Suprapubic skin (tissue), 4 donors: ENCODE results near the gene APPBP2. TPM values are rescaled to one million over a fixed set of nuclear protein-coding genes. Genes with fewer than 3 reads are reported as not detected.

Source experiments
- DNase-seq, 2 donors: peaks; one replicate each; pipeline ENCODE4 v3.0.0-alpha.2; 2019; ENCODE audit warnings: low spot score in 2 of 2
- H3K27ac ChIP-seq: fragments of 200-600 bp; sonication (generic); one replicate; pipeline ENCODE4 v1.5.1; 2019
- H3K27me3 ChIP-seq: fragments of 200-600 bp; sonication (generic); one replicate; pipeline ENCODE4 v1.5.1; 2019
- H3K36me3 ChIP-seq: fragments of 200-600 bp; sonication (generic); one replicate; pipeline ENCODE4 v1.5.1; 2019
- H3K4me1 ChIP-seq: fragments of 200-600 bp; sonication (generic); one replicate; pipeline ENCODE4 v1.5.1; 2019
- H3K4me3 ChIP-seq: fragments of 200-600 bp; sonication (generic); one replicate; pipeline ENCODE4 v1.5.1; 2019; ENCODE audit warnings: mild to moderate bottlenecking
- H3K9me3 ChIP-seq: fragments of 200-600 bp; sonication (generic); one replicate; pipeline ENCODE4 v1.5.1; 2019
- EP300 ChIP-seq: sonication (generic); formaldehyde crosslinking; IDR thresholded peaks from one replicate; pipeline ENCODE4 v1.6.1; 2017; ENCODE audit warnings: antibody characterized with exemption
- POLR2A ChIP-seq, 2 donors: fragments of 450-650 bp; IDR thresholded peaks; one replicate each; pipeline ENCODE4 v1.6.1; 2017; ENCODE audit warnings: antibody characterized with exemption in 2 of 2, mild to moderate bottlenecking in 2 of 2, moderate library complexity in 2 of 2
- POLR2AphosphoS5 ChIP-seq, 3 donors: sonication (generic); formaldehyde crosslinking; IDR thresholded peaks; one replicate each; pipeline ENCODE4 v1.6.1; 2017; ENCODE audit warnings: antibody characterized with exemption in 3 of 3
- WGBS: methylation state at CpG from one replicate; pipeline ENCODE4 v1.1.5; 2018; 5-methylcytosine and 5-hydroxymethylcytosine counted together
- total RNA-seq, 4 donors: library from RNA; depleted of rRNA; stranded (reverse); fragments of >200 nt; gene quantifications; one replicate each; pipeline ENCODE4 v1.1.0, GENCODE V29; 2016
- TF ChIP-seq, protein P1 (sequence below), 2 donors: fragments of 200-600 bp in 1 of 2; fragments of 450-650 bp in 1 of 2; sonication (generic) in 1 of 2; IDR thresholded peaks; one replicate each; pipeline ENCODE4 v1.5.1; 2016 to 2019; ENCODE audit warnings: antibody characterized with exemption in 2 of 2, mild to moderate bottlenecking in 1 of 2, moderate library complexity in 1 of 2

The APPBP2 gene
- total RNA-seq, 4 donors from 2014 or later = 15.4 to 26.3 (median 17.8) TPM

DNA sequence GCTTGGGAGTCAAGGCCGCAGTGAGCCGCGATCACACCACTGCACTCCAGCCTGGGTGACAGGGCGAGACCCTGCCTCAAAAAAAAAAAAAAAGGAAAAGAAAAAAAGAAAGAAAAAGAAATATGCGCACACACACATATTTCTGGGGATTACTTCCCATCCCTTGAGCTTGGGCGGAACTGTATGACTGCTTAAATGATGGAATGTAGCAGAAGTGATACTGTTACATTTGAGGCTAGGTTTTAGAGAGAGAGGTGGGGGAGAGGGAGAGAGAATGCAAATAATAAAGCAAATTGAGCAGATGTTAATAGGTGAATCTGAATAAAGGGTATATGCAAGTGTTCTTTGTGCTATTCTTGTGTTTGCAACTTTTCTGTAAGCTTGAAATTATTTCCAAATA lies 122.1 kb downstream of the APPBP2 start:
- H3K4me3 ChIP-seq = no peak overlapping the region
- TF ChIP-seq EP300 (no peak), POLR2A (IDR thresholded peaks at IDR 0.05) (no peak), POLR2AphosphoS5 (IDR thresholded peaks at IDR 0.05) (no peak)
- TF ChIP-seq, protein P1, sequence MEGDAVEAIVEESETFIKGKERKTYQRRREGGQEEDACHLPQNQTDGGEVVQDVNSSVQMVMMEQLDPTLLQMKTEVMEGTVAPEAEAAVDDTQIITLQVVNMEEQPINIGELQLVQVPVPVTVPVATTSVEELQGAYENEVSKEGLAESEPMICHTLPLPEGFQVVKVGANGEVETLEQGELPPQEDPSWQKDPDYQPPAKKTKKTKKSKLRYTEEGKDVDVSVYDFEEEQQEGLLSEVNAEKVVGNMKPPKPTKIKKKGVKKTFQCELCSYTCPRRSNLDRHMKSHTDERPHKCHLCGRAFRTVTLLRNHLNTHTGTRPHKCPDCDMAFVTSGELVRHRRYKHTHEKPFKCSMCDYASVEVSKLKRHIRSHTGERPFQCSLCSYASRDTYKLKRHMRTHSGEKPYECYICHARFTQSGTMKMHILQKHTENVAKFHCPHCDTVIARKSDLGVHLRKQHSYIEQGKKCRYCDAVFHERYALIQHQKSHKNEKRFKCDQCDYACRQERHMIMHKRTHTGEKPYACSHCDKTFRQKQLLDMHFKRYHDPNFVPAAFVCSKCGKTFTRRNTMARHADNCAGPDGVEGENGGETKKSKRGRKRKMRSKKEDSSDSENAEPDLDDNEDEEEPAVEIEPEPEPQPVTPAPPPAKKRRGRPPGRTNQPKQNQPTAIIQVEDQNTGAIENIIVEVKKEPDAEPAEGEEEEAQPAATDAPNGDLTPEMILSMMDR (IDR thresholded peaks at IDR 0.05) = no peak
- H3K27ac ChIP-seq = no peak overlapping the region
- no peaks in the 10 kb centered on the region for H3K4me1 ChIP-seq
- 89% methylated on average over 6 of the region's 6 CpGs for WGBS
- no peaks in the 10 kb centered on the region for H3K36me3 ChIP-seq
- no peaks in the 10 kb centered on the region for H3K9me3 ChIP-seq
- DNase-seq = no peak
- H3K27me3 ChIP-seq = no peaks in the 10 kb centered on the region

DNA sequence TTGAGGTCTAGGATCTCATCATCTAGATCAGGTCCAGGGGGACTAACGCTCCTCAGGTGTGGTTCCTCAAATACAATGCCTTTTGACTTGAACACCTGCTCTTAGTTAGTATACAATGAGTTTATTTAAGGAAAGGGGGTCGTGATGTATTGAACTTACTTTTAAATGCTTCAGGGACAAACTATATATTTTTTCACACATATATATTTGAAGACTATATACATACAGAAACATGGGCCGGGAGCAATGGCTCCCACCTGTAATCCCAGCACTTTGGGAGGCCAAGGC lies 122.6 kb downstream of the APPBP2 start:
- 90% methylated on average over 3 of the region's 3 CpGs for WGBS
- TF ChIP-seq EP300 (no peak), POLR2A (IDR thresholded peaks at IDR 0.05) (no peak), POLR2AphosphoS5 (IDR thresholded peaks at IDR 0.05) (no peak)
- TF ChIP-seq, protein P1 (IDR thresholded peaks at IDR 0.05) = no peak

DNA sequence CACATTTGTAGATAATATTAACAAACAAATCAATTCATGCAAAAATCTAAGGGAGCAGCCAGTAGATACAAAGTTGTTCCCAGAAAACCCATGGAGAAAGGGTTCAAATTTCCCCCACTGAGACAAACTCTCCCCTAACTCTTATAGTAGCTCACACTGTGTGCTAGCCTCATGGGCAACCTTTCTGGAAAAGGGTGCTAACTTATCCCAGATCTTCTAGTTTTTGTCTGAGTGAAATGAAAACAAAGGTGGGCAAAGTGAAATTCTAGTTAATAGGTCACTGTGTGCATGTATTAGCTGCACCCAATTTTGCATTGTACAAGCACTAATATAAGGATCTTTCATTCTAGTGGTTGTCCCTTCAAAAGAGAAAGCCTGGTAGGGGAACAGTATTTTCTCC lies 124.2 kb downstream of the APPBP2 start:
- no peaks in the 10 kb centered on the region for H3K4me1 ChIP-seq
- no peak overlapping the region for H3K4me3 ChIP-seq
- no peaks in the 10 kb centered on the region for H3K9me3 ChIP-seq
- H3K27me3 ChIP-seq = no peaks in the 10 kb centered on the region
- H3K27ac ChIP-seq = no peak overlapping the region
- no peak for DNase-seq
- H3K36me3 ChIP-seq = no peaks in the 10 kb centered on the region
- TF ChIP-seq, protein P1 (IDR thresholded peaks at IDR 0.05) = no peak
- TF ChIP-seq POLR2A (IDR thresholded peaks at IDR 0.05) (no peak), POLR2AphosphoS5 (IDR thresholded peaks at IDR 0.05) (no peak), EP300 (no peak)

More for the DNA sequence above, 122.6 kb downstream of the APPBP2 start:
- no peak for DNase-seq
- Histone ChIP-seq H3K27me3 (no peaks in the 10 kb centered on the region), H3K9me3 (no peaks in the 10 kb centered on the region), H3K36me3 (no peaks in the 10 kb centered on the region), H3K4me1 (no peaks in the 10 kb centered on the region), H3K27ac (no peak overlapping the region), H3K4me3 (no peak overlapping the region)

DNA sequence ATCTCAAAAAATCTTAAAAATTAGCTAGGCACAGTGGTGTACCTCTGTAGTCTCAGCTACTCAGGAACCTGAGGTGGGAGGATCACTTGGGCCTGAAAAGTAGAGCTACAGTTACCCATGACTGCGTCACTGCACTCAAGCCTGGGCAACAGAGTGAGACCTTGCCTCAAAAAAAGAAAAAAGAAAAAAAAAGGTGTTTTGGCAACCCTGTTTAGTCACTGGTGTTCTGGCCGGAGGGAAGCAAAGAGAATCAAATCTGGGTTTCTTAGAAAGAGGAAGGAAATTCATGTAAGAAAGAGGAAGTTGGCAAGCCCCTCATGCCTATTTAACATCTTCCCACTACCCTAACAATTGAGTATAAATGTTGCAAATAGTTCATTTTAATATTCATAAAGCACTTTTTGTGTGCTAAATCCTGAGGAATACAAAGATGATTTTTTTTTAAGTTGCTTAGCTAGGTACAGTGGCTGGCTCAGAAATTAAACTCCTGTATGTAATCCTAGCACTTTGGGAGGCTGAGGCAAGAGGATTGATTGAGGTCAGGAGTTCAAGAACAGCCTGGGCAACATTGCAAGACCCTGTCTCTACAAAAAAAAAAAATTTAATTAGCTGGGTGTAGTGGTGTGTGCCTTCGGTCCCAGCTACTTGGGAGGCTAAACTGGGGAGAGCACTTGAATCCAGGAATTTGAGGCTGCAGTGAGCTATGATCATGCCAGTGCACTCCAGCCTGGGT lies 127.6 kb downstream of the APPBP2 start:
- Histone ChIP-seq H3K27me3 (no peaks in the 10 kb centered on the region), H3K9me3 (no peaks in the 10 kb centered on the region), H3K36me3 (no peaks in the 10 kb centered on the region), H3K4me1 (peaks cover 4% of the 10 kb centered on the region), H3K4me3 (no peak overlapping the region), H3K27ac (peak overlapping the region; percentile 15)
- no peak for DNase-seq
- WGBS = 75% methylated on average over 3 of the region's 3 CpGs
- TF ChIP-seq, protein P1 (IDR thresholded peaks at IDR 0.05) = no peak
- TF ChIP-seq EP300 = no peak
- TF ChIP-seq POLR2AphosphoS5 (IDR thresholded peaks at IDR 0.05) = no peak
- TF ChIP-seq POLR2A (IDR thresholded peaks at IDR 0.05) = no peak

DNA sequence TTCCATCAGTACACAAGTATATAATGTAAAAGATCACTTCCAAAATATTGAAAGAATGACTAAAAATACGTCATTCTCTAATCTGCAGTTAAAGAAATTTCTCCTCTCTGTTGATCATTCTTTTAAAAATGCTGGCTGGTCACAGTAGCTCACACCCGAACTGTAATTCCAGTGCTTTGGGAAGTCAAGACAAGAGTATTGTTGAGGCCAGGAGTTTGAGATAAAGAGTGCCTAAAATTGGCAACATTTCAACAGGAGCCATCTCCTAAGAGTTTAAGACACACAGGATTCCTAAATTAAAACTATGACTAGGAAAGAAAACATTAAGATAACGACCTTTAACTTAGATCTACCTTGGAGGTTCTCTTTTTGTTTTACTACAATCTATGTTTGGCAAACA lies 129.6 kb downstream of the APPBP2 start:
- Histone ChIP-seq H3K4me3 (no peak overlapping the region), H3K9me3 (no peaks in the 10 kb centered on the region), H3K27ac (no peak overlapping the region)

More for the DNA sequence above, 129.6 kb downstream of the APPBP2 start:
- no peak for TF ChIP-seq EP300
- no peak for TF ChIP-seq POLR2A (IDR thresholded peaks at IDR 0.05)
- TF ChIP-seq POLR2AphosphoS5 (IDR thresholded peaks at IDR 0.05) = no peak
- TF ChIP-seq, protein P1 (IDR thresholded peaks at IDR 0.05) = no peak
- WGBS = 90% methylated on average over 3 of the region's 3 CpGs
- H3K27me3 ChIP-seq = no peaks in the 10 kb centered on the region
- peaks cover 13% of the 10 kb centered on the region for H3K4me1 ChIP-seq
- no peaks in the 10 kb centered on the region for H3K36me3 ChIP-seq
- no peak for DNase-seq
